ENCODE measurements around the gene PARD3B.

DNA sequence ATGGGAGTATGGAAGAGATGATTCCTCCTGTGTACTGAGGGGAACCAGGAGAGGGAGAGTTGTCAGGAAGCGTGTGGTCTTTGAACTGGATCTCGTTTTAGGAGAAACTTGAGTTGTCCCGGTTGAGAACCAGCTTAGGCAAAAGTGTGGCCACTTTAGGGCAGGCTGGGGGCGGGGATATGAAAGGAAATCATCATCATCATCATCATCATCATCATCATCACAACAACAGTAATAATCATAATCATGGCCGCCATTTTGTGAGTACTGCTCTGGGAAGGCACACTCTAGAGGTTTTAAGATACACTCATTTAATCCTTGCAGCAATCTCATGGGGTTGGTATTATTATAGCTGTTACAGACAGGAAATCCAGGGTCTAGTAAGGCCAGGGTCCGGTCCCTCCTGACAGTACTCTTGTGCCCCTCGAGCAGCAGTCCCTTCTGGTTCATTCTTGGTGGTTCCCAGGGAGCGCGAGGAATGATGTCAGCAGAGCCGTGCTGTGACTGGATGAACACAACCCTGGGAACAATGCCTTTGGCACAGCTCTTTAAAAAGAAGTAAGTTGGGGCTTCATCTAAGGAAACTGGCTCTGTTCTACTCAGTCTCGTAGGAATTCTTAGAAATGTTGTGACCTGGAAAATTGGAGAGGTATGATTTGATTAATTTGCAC lies 33.8 kb downstream of the PARD3B start:
- TF ChIP-seq, protein P1, sequence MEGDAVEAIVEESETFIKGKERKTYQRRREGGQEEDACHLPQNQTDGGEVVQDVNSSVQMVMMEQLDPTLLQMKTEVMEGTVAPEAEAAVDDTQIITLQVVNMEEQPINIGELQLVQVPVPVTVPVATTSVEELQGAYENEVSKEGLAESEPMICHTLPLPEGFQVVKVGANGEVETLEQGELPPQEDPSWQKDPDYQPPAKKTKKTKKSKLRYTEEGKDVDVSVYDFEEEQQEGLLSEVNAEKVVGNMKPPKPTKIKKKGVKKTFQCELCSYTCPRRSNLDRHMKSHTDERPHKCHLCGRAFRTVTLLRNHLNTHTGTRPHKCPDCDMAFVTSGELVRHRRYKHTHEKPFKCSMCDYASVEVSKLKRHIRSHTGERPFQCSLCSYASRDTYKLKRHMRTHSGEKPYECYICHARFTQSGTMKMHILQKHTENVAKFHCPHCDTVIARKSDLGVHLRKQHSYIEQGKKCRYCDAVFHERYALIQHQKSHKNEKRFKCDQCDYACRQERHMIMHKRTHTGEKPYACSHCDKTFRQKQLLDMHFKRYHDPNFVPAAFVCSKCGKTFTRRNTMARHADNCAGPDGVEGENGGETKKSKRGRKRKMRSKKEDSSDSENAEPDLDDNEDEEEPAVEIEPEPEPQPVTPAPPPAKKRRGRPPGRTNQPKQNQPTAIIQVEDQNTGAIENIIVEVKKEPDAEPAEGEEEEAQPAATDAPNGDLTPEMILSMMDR (IDR thresholded peaks at IDR 0.05; ENCODE audit: borderline replicate concordance, extremely low read depth, low read length, poor library complexity, severe bottlenecking) = no peak
- no peak for TF ChIP-seq EZH2 (IDR thresholded peaks at IDR 0.05; ENCODE audit: borderline replicate concordance, low read depth, low read length, severe bottlenecking)

Measured in DND-41 (cell line).